Stimulated activated CD4-positive, alpha-beta T cell treated with anti-CD3 and anti-CD28 coated beads, Interleukin-4, amount 100 ng/mL, for 48 hours (primary cell): ENCODE measurements around the gene GH1.

Source experiments
- DNase-seq, 2 donors: peaks; one replicate each; pipeline ENCODE4 v3.0.0-alpha.2; 2020; ENCODE audit warnings: low read depth in 2 of 2

Gene GH1

GRCh38 chr17:63944736-63945499, 26.3 kb upstream of the GH1 start:
- DNase-seq: no peak

GRCh38 chr17:63943745-63944144, 25.1 kb upstream of the GH1 start:
- no peak for DNase-seq

GRCh38 chr17:63942309-63942985, 23.8 kb upstream of the GH1 start:
- DNase-seq: no peak

GRCh38 chr17:63941751-63942150, 23.1 kb upstream of the GH1 start:
- DNase-seq: no peak

- DNase-seq: no peak
These were observed 22.5 kb upstream of the GH1 start for GRCh38 chr17:63941162-63941561.

GRCh38 chr17:63940584-63940983, 21.9 kb upstream of the GH1 start:
- DNase-seq: no peak

GRCh38 chr17:63939884-63940283, 21.2 kb upstream of the GH1 start:
- no peak for DNase-seq

- no peak for DNase-seq
These were observed 20.8 kb upstream of the GH1 start for GRCh38 chr17:63939401-63939800.

GRCh38 chr17:63937920-63938319, 19.3 kb upstream of the GH1 start:
- no peak for DNase-seq

GRCh38 chr17:63937319-63937718, 18.7 kb upstream of the GH1 start:
- no peak for DNase-seq

- no peak for DNase-seq
These were observed 15.8 kb upstream of the GH1 start for GRCh38 chr17:63934183-63935112.

- no peak for DNase-seq
These were observed 15.0 kb upstream of the GH1 start for GRCh38 chr17:63933598-63933997.

- DNase-seq: no peak
These were observed 14.1 kb upstream of the GH1 start for GRCh38 chr17:63932721-63933120.

- peak; percentile 30 to 38 for DNase-seq
These were observed 13.4 kb upstream of the GH1 start, which contains the start of gene CD79B for GRCh38 chr17:63931981-63932561. TSS of gene CD79B (minus strand) at chr17:63932331. CDS start at chr17:63932261, 70 bp downstream.

GRCh38 chr17:63930951-63931575, 12.4 kb upstream of the GH1 start:
- DNase-seq: peak; percentile 43 to 57

GRCh38 chr17:63929860-63930766, 11.5 kb upstream of the GH1 start:
- no peak for DNase-seq

GRCh38 chr17:63928966-63929695, 10.5 kb upstream of the GH1 start:
- DNase-seq: no peak

- DNase-seq: no peak
These were observed 9.6 kb upstream of the GH1 start for GRCh38 chr17:63928172-63928666.

GRCh38 chr17:63927464-63928171, 9.0 kb upstream of the GH1 start:
- DNase-seq: no peak
